Activated gamma-delta T cell (primary cell): Measurements from ENCODE around the gene B4GALT2.
A peak's percentile ranks its signal among the peaks of the same experiment; 100 is the strongest.

Experiments
- DNase-seq: peaks from one replicate; lab custom pipeline; 2025; lab: John Stamatoyannopoulos, UW

Gene B4GALT2

DNA sequence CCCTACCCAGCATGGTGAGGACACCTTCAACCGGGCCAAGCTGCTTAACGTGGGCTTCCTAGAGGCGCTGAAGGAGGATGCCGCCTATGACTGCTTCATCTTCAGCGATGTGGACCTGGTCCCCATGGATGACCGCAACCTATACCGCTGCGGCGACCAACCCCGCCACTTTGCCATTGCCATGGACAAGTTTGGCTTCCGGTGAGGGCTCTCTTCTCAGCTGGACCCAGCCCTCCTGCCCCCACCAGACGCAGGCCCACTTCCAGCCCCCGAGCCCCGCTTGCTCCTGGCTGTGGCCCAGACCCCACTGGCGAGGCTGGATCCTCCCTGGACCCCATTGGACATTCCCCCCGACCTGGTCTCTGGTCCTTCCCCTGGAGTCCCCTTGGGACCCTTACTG is 5.8 kb downstream of the B4GALT2 start:
- no peak for DNase-seq

GRCh38 chr1:43985984-43986595 is 7.1 kb downstream of the B4GALT2 start:
- no peak for DNase-seq

- no peak for DNase-seq
Observed at GRCh38 chr1:43986712-43987111, 7.7 kb downstream of the B4GALT2 start.

- DNase-seq, result no peak
Observed at GRCh38 chr1:43987159-43987902, 8.3 kb downstream of the B4GALT2 start.

- no peak for DNase-seq
Observed at GRCh38 chr1:43990271-43991199, 11.5 kb downstream of the B4GALT2 start.

DNA sequence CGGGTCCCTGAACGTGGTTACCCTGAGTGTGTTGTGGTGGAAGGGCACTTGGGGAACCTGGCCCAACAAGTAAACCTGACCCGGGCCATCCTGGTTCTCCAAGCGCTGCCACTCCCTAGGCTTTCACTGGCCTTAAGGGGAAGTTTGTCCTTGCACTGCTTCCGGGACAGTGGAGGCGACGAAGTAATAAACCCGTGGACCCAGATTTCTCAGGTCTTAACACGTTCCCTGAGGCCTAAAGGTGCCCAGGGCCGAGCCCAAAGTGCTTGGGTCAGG is 12.1 kb downstream of the B4GALT2 start:
- DNase-seq, result no peak

DNA sequence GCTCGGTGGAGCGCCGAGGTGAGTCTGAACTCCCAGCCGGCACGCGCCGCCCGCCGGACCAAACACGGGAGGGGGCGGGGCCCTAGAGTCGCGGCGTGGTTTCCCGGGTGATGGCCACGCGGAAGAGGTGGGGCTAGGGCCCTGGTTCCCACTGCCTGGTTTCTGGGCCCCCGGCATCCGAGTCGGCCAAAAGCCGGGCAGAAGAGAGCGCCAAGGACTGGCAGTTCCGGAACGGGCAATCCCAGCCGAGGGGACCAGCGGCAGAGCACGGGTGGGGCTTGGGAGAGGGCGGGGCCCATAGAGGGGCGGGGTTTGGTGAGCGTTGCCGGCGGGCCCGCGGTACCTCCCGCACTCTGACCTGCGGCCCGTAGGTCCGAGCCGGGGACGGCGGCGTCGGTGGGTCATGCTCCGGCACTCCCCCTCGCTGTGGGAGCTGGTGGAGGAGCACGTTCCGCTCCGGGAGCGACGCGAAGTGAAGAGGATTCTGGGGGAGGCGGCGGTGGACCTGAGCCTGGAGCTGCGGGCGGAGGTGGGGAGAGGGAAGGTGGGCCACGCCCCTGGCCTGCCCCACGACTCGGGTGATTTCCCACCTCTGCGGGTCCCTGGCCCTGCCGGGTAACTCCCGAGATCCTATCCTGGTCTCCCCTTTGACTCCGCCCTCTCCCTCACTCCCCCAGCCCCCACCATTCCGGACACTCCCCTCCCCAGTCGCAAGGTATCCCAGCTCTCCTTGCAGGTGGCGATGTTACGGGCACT is 12.6 kb downstream of the B4GALT2 start, which contains the start of gene CCDC24:
TSS of gene CCDC24 (plus strand) at position 124 of the 756 bp plus-strand sequence. CDS start at position 404, 280 bp downstream.
- peak; percentile 68 for DNase-seq

DNA sequence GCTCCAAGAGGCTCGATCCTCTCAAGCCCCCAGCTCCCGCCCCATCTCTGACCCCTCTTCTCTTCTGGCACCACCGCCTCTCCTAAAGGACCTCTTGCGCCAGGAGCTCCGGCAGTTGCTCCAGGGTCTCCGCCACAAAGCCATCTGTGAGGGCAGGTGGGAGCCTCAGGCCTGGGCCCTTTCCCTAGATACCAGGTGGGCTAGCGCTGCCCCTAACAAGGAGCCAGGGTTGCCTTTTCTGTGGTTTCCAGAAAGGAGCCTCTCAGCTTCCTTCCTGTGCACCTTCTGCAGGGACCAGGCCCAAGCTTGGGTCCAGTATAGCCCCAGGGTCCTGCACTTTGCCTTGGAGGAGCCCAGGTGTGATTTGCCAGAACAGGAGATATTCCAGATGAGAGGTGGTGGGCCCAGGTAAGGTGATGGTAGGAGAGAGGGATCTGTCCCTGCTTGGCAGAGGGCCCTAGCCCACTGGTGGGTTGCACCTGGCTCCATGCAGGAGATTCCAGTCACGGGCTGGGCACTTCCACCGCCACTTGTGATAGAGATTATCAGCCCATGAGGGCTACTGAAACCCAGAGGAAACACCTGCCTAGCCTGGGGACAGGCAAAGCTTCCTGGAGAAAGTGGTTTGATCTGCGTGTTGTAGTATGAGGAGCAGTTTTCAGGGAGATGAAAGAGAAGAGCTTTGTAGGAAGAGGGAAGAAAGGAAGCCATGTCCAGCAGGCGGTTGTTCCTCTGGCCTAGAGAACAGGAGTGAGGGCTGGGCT is 13.4 kb downstream of the B4GALT2 start:
- DNase-seq, result no peak

- no peak for DNase-seq
Observed at GRCh38 chr1:43993206-43993914, 14.3 kb downstream of the B4GALT2 start.

DNA sequence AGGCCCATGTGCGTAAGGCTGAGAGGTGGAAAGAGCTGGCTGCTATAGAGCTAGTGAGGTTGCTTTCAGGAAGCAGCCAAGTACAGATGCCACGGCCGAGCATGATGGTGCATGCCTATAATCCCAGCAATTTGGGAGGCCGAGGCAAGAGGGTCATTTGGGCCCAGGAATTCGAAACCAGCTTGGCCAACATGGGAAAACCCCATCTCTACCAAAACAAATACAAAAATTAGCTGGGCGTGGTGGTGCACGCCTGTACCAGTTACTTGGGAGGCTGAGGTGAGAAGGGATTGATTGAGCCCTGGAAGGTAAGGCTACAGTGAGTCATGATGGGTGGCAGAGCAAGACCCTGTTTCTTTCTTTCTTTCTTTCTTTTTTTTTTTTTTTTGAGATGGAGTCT is 15.1 kb downstream of the B4GALT2 start:
- no peak for DNase-seq

DNA sequence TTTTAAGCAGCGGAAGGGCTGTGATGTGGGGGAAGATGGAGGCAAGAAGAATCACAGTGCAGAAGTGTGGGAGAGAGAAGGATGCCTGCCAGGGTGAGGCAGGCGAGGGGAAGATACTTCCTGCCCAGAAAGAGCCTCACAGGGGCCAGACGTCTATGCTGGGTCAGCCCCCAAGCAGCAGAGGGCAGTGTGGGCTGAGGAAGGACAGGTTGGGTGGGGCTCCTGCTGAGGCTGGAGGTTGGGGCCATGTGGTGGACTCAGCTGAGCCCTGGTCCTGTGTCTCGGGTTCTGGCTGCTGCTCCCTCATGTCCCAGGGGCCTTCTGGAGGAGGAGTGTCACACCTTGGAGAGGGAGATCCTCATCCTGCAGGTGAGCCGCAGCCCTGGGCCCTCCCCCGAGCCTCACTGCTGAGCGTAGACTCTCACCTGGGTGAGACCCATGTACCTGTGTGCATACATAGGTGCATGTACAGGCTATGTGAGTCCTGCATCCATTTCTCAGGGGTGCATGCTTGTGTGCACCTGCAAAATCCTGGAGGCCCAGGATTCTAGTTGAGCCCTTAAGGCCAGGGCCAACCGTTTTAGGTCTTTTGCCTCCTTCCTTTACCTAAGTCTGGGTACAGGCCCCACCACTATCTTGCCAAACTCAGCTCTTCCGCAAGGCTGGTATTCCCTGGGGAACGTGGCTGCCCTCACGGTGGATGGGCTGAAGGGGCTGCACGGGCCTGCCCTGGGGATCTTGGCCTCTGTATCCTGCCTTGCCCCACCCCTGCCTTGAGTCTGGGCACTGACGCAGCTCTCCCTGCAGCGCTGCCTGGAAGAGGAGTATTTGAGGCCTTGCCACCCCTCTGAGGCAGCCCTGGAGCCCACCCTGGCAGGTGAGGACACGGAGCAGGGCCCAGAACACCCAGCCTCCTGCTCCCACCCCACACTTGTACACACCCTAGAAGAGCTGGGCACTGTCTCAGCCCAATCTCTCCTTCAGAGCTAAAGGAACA is 16.1 kb downstream of the B4GALT2 start:
- DNase-seq, result no peak

GRCh38 chr1:43995984-43996732 is 17.1 kb downstream of the B4GALT2 start:
- DNase-seq, result no peak

DNA sequence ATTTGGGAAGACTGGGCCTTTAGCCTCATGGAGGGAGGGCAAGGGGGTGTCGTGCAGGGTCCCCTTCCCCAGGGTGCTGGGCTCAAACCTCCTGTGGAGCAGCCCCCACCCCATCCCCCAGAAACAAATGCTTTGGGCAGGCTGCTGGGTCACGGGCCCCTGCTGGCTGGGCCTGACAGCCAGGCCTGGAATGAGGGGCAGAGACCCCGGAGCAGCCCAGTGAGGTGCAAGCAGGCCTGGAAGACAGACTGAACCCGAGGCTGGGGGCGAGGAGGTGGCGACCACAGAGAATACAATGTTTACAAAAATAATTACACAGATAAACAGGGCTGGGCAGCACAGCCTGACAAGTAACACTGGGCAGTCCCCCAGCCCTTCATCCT is 17.7 kb downstream of the B4GALT2 start:
- no peak for DNase-seq

DNA sequence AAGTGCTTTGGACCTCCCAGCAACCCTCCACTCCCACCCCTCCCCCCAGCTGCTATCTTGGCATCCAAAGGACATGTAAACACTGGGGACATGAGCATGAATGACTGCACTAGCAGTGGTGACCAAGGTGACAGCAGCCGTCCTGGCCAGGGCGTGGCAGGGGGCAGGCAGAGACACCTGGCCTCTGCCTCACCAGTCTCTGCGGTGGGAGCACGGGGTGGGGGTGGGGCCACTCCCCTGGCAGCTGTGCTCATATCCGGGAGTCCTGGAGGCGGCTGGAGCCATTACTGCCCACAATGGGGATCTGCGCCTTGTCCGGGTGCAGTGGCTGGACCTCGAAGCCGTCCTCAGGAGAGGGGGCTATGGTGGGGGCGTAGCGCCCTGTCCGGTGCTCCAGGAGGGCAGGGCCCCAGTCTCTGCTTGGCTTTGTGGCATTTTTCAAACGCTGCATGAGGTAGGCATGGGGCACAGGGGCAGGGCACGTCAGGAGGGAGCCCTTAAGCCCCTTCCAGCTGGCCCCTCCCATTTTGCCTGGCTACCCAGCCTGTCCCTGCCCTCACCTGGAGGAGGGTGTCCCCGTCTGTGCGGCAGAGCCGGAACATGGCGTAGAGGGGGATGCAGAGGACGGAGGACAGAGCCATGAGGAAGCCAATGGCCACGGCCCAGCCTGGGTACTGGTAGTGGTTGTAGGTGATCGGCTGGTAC is 18.4 kb downstream of the B4GALT2 start:
- DNase-seq, result no peak

GRCh38 chr1:43998000-43998378 is 19.0 kb downstream of the B4GALT2 start:
- DNase-seq, result no peak

GRCh38 chr1:43999455-43999854 is 20.4 kb downstream of the B4GALT2 start:
- DNase-seq, result no peak

- DNase-seq, result no peak
Observed at GRCh38 chr1:44000122-44000665, 21.2 kb downstream of the B4GALT2 start.

DNA sequence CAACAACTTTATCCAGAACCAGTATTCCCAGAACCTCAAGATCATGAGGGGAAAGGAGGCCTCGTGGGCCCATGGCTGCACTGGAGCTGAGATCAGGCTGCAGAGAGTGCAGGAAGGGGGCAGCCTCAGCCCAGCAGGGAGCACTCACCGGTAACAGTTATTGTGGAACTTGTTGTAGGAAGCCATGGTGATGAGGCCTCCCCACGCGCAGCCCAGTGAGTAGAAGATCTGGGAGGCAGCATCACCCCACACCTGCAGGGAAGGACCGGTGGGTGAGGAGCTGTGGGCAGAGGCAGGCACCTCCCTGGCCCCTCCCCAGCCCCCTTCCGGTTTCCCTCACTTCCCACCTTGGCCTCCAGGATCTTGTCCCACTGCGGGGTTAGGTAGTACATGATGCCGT is 23.2 kb downstream of the B4GALT2 start:
- DNase-seq, result no peak
